Measurements from ENCODE around the gene RASGRP3.

DNA sequence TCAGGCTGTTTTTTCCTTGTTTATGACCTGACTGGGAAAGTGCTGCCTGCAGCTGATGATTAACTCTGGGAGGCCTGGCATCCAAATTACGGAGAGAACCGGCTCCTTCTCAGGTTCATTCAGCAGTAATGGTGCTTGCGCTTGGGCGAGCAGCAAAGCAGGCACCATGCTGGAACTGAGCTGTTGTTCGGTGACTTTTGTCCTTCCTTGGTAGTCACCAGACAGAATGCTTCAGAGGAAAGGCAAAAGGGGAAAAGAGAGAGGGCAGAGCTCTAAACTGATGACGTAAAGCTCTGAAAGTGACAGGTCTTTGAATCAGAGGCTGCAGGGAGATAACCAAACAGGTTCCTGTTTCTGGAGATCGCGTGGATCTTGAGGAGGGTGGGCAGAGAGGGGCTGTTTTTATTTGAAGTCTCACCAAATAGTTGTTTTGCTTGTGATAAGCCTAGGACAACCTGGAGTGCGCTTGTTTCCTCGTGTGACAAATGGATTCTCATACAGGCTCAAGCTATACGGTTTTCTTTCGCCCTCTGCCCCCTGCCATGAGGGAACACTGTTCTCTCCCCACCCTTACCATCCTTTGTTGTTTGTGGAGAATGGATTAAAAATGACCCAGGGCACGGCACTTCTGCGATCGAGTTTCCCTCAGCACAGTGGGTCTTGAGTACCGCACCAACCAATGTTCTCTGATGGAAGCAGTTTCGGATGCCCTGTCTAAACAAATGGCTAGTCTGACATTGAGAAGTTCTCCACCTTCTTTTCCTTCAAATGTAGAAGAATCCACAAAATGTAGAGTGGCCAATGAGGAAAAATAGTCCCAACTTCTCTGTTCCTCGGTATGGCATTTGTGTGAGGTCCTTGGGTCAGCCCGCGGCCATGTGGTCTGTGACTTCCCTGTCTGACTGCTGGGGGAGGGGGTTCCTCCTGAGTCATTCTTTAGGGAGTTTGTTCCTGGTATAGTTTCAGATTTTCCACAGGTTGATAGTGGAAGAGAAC is 1.3 kb downstream of the RASGRP3 start:
- TF ChIP-seq, protein P1, sequence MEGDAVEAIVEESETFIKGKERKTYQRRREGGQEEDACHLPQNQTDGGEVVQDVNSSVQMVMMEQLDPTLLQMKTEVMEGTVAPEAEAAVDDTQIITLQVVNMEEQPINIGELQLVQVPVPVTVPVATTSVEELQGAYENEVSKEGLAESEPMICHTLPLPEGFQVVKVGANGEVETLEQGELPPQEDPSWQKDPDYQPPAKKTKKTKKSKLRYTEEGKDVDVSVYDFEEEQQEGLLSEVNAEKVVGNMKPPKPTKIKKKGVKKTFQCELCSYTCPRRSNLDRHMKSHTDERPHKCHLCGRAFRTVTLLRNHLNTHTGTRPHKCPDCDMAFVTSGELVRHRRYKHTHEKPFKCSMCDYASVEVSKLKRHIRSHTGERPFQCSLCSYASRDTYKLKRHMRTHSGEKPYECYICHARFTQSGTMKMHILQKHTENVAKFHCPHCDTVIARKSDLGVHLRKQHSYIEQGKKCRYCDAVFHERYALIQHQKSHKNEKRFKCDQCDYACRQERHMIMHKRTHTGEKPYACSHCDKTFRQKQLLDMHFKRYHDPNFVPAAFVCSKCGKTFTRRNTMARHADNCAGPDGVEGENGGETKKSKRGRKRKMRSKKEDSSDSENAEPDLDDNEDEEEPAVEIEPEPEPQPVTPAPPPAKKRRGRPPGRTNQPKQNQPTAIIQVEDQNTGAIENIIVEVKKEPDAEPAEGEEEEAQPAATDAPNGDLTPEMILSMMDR (IDR thresholded peaks at IDR 0.05) = no peak
- peak in 1 of 4 donors; percentile 62 for TF ChIP-seq POLR2A (IDR thresholded peaks at IDR 0.05)
